HepG2 (cell line): ENCODE results near the gene RBM14.

ENCODE experiments used
- CTCF ChIP-seq: sonication (generic); formaldehyde crosslinking; IDR thresholded peaks from 2 replicates; pipeline ENCODE4 v1.5.0; 2020; ENCODE audit warnings: mild to moderate bottlenecking, missing genetic modification reagents, moderate library complexity
- ESRRA ChIP-seq: sonication (generic); formaldehyde crosslinking; IDR thresholded peaks from 2 replicates; pipeline ENCODE4 v1.5.1; 2020; ENCODE audit warnings: mild to moderate bottlenecking, low read depth, missing genetic modification reagents
- FIP1L1 ChIP-seq: fragments of 200-400 bp; formaldehyde crosslinking; IDR thresholded peaks from 2 replicates; pipeline ENCODE4 v1.6.1; 2018; ENCODE audit warnings: low read depth, mild to moderate bottlenecking, low read length, moderate library complexity, borderline replicate concordance; ENCODE audit not compliant: insufficient read depth
- FUBP1 ChIP-seq: sonication (generic); formaldehyde crosslinking; IDR thresholded peaks from 2 replicates; pipeline ENCODE4 v1.5.1; 2020; ENCODE audit warnings: missing genetic modification reagents, mild to moderate bottlenecking, borderline replicate concordance
- MIER2 ChIP-seq: IDR thresholded peaks from 2 replicates; pipeline ENCODE4 v1.6.1; 2016; ENCODE audit warnings: missing biosample characterization, missing genetic modification reagents
- POLR2A ChIP-seq, 2 experiments: IDR thresholded peaks; 2 replicates each; pipeline ENCODE4 v1.6.1; 2011; ENCODE audit warnings: low read depth in 2 of 2, low read length in 2 of 2, mild to moderate bottlenecking in 1 of 2, moderate library complexity in 1 of 2; ENCODE audit not compliant: insufficient read depth in 1 of 2
- POLR2AphosphoS2 ChIP-seq: IDR thresholded peaks from 2 replicates; pipeline ENCODE4 v1.6.1; 2011; ENCODE audit warnings: low read depth, low read length, improper control_type of control experiment
- RFXANK ChIP-seq: IDR thresholded peaks from 2 replicates; pipeline ENCODE4 v1.6.1; 2016
- ZBTB4 ChIP-seq: sonication (generic); formaldehyde crosslinking; IDR thresholded peaks from 2 replicates; pipeline ENCODE4 v1.4.0; 2020; ENCODE audit warnings: missing genetic modification reagents, mild to moderate bottlenecking, borderline replicate concordance
- TF ChIP-seq, protein P1 (sequence below): sonication (generic); formaldehyde crosslinking; IDR thresholded peaks from 2 replicates; pipeline ENCODE4 v1.8.1; 2022; ENCODE audit warnings: mild to moderate bottlenecking, missing genetic modification reagents
- TF ChIP-seq, protein P2 (sequence below), 2 experiments: sonication (generic) in 1 of 2; formaldehyde crosslinking in 1 of 2; IDR thresholded peaks; 2 replicates each; pipeline versions ENCODE4 v1.5.1 to v1.6.1; 2011 to 2020; ENCODE audit warnings: borderline replicate concordance in 1 of 2, low read depth in 1 of 2, low read length in 1 of 2, mild to moderate bottlenecking in 1 of 2, missing genetic modification reagents in 1 of 2, moderate library complexity in 1 of 2
- TF ChIP-seq, protein P3 (sequence below): sonication (generic); formaldehyde crosslinking; IDR thresholded peaks from 2 replicates; pipeline ENCODE4 v1.4.0; 2020; ENCODE audit warnings: missing genetic modification reagents

DNA sequence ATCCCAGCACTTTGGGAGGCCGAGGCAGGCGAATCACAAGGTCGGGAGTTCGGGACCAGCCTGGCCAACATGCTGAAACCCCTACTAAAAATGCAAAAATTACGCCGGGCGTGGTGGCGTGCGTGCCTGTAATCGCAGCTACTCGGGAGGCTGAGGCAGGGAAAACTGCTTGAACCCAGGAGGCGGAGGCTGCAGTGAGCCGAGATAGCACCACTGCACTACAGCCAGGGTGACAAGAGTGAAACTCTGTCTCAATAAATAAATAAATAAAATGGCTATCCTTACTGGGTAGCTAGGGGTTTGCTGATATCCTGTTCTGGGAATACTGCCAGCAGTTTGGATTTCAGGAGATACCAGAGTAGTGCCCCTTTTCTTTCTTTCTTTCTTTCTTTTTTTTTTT, 2.4 kb upstream of the RBM14 start:
- TF ChIP-seq, protein P1, sequence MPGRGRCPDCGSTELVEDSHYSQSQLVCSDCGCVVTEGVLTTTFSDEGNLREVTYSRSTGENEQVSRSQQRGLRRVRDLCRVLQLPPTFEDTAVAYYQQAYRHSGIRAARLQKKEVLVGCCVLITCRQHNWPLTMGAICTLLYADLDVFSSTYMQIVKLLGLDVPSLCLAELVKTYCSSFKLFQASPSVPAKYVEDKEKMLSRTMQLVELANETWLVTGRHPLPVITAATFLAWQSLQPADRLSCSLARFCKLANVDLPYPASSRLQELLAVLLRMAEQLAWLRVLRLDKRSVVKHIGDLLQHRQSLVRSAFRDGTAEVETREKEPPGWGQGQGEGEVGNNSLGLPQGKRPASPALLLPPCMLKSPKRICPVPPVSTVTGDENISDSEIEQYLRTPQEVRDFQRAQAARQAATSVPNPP (CRISPR knock-in tag): no peak
- TF ChIP-seq FUBP1 (CRISPR knock-in tag) (no peak), ZBTB4 (CRISPR knock-in tag) (no peak), POLR2AphosphoS2 (no peak), CTCF (CRISPR knock-in tag) (no peak), POLR2A (IDR thresholded peaks at IDR 0.05; ENCODE audit: insufficient read depth in 1 of 2, low read depth in 2 of 2, low read length in 2 of 2) (no peak), MIER2 (no peak), RFXANK (CRISPR knock-in tag) (no peak), ESRRA (CRISPR knock-in tag) (no peak), FIP1L1 (no peak)
- TF ChIP-seq, protein P2, sequence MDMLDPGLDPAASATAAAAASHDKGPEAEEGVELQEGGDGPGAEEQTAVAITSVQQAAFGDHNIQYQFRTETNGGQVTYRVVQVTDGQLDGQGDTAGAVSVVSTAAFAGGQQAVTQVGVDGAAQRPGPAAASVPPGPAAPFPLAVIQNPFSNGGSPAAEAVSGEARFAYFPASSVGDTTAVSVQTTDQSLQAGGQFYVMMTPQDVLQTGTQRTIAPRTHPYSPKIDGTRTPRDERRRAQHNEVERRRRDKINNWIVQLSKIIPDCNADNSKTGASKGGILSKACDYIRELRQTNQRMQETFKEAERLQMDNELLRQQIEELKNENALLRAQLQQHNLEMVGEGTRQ (IDR thresholded peaks at IDR 0.05; ENCODE audit: low read depth, low read length): no peak
- TF ChIP-seq, protein P2 (CRISPR knock-in tag; IDR thresholded peaks at IDR 0.05; ENCODE audit: borderline replicate concordance): no peak
- TF ChIP-seq, protein P3, sequence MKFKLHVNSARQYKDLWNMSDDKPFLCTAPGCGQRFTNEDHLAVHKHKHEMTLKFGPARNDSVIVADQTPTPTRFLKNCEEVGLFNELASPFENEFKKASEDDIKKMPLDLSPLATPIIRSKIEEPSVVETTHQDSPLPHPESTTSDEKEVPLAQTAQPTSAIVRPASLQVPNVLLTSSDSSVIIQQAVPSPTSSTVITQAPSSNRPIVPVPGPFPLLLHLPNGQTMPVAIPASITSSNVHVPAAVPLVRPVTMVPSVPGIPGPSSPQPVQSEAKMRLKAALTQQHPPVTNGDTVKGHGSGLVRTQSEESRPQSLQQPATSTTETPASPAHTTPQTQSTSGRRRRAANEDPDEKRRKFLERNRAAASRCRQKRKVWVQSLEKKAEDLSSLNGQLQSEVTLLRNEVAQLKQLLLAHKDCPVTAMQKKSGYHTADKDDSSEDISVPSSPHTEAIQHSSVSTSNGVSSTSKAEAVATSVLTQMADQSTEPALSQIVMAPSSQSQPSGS (CRISPR knock-in tag): no peak
